ENCODE measurements around the gene ENHO.
"Not testable (repeated sequence)": the region's sequence is repeated elsewhere in the genome, so short reads cannot be mapped to it uniquely, and the experiment has no call there.

Gene ENHO

DNA sequence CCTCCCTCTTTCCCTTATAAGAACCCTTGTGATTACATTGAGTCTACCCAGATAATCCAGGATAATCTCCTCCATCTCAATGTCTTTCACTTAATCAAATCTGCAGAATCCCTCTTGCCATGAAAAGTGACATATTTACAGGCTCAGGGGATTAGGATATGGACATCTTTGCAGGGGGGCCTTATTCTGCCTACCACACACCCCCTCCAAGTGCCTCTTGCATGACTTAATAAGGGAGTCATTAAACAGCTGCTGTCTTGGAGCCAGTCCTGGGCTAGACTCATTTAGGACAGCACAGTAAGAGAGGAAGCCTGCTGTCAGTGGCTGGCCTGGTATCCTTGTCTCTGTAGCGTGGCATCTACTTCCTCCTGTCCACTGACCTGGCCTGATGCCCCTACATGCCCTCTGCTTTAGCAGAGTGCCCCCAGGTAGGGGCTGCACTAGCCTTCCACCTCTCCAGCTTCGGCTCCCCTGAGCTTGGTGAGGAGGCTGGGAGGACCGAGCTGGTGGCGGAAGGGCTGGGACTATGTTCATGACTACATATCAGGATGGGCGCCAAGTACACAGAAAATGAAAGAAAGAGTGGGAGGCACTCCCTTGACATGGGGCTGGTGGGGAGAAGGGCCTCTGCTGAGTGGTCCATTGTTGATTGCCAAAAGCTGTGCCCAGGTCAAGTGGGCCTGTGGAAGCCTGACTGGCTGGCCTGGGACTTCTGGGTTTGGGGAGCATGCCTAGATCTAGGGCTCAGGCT, 17.2 kb downstream of the ENHO start:
- no peak for DNase-seq

- no peak for DNase-seq
Observed at GRCh38 chr9:34503406-34503805, 19.4 kb downstream of the ENHO start.

DNA sequence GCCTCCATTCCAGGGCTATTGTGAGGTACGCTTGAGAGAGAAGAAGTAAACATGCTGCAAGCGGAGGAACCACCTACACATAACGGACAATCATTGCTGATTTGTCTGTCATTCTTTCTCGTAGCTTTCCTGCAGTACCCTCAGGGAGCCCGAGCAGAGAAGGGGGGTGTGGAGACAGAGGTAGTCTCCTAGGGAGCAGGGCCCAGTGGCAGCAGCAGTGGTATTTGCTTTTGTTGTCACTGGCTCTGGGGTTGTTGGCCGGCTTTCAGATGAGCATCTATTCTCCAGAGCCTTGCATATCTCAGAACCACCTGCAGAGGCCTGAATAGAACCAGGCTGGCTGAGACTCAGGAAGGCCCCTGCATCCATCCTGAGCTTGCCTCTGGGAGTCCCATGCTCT, 19.9 kb downstream of the ENHO start:
- DNase-seq, result no peak

GRCh38 chr9:34502471-34502870, 20.3 kb downstream of the ENHO start:
- no peak for DNase-seq

DNA sequence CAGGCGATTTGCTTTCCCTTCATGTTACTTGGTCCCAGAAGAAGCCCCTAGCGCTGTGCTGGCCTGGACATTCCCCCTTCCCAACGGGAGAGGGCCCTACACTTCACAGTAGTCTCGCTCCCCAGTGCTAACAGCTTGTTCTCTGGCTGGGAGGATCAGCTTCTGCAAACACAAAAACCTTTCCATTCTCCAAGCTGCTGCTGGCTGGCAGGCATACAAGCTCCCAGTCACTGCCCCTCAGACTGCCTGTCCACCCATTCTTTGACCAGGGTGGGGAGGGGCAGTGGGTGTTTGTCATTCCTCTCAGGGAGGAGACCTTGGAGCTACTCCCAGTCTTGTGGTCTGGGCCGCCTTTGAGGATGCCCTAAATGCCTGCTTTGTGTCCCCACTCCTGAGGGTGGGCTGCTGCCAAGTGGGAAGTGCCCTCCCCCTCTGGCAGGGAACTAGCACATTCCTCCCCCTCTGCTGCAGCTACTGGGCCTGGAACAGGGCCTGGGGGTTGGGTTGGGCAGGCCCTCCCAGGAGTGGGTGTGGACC, 20.8 kb downstream of the ENHO start:
- no peak for DNase-seq

GRCh38 chr9:34501372-34501771, 21.4 kb downstream of the ENHO start:
- DNase-seq, result no peak

DNA sequence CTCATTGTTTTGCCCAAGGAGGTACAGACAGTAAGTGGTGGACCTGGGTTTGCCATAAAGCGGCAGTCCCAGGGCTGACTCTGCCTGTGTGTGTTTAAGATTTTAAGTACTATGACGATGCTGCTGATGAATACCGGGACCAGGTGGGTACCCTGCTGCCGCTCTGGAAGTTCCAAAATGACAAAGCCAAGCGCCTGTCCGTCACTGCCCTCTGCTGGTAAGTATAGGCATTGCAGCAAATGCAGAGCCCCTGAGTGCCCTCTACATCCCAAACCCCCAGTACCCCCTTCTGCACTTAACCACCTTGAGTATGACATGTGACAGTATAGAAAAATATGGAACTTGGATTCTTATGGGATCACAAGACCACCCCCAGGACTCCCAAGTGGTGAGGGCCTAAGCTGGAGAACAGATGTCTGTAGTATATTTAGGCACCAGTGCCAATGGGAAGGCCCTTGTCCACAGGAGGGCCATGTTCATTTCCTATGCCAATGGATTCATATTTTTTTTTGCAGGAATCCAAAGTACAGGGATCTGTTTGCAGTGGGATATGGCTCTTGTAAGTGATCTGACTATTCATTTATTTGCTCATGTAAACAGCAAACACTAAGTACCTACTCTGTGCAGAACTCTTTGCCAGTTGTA, 22.0 kb downstream of the ENHO start:
- peak; percentile 67 to 70 for DNase-seq

DNA sequence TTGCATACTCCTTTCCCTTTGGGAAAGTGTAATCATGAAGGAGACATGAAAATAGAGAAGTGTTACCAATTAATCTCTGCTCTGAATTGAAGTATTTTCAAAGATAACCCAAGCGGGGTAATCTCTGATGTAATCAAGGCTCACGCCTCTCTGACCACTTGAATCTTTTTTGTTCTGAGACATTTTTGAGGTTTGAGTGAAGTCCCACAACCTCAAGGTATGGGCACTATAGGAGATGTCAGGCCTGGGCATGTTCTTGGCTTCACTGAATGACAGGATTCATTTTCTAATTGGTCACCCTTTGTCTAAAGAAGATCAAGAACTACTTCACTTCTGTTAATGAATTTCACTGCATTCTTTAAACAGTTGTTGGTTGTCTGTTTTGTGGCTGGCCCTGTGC, 23.7 kb downstream of the ENHO start:
- DNase-seq, result no peak

GRCh38 chr9:34498553-34498952, 24.2 kb downstream of the ENHO start:
- no peak for DNase-seq

DNA sequence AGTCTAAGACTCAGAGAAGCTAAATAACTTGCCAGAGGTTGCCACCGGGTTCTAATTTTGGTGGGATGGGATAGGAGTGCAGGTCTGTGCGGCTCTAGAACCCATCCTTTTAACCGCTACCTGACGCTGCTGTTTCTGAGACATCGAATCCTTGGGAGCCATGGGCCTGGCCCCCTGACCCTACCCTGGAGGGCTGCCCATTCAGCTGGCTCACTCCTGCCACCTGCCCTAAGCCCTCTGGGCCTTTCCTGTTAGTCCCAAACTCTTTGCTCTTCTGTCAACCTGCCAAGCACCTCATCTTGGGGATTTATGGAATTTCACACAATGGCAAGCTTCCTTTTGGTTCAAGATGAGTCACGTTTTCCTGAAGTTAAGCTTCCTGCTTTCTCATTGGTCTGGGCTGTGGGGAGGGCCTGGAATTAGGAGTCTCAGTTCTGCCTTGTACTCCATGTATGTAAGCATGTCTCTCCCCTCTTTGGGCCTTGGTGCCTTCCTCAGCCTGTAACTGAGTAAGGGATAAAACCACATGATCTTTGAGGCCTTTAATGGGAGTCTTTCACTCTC, 26.6 kb downstream of the ENHO start:
- DNase-seq, result no peak

GRCh38 chr9:34493972-34494535, 28.7 kb downstream of the ENHO start:
- DNase-seq, result peak in 1 of 2 experiments; percentile 11

GRCh38 chr9:34492051-34492450, 30.7 kb downstream of the ENHO start:
- DNase-seq, result no peak

DNA sequence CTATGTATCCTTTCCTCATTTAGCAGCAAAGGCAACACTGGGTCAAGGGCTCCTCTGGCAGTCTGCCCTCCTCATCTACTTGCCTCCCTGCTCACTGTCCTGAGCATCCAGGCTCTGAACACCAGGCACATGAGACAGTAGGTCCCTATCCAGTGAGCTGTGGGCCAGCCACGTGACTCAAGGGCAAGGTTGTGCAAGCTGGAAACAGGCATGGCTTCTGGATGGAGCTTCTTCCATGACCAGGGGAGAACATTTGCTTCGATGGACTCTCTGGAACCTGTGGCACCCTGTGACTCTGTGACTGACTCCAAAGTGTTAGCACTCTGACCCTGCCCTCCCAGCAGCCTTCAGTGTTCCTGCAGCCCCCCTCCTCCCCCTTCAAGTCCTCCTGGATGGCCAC, 31.2 kb downstream of the ENHO start:
- DNase-seq, result no peak

GRCh38 chr9:34490760-34491159, 32.0 kb downstream of the ENHO start:
- no peak for DNase-seq

- no peak for DNase-seq
Observed at GRCh38 chr9:34490360-34490759, 32.4 kb downstream of the ENHO start.

DNA sequence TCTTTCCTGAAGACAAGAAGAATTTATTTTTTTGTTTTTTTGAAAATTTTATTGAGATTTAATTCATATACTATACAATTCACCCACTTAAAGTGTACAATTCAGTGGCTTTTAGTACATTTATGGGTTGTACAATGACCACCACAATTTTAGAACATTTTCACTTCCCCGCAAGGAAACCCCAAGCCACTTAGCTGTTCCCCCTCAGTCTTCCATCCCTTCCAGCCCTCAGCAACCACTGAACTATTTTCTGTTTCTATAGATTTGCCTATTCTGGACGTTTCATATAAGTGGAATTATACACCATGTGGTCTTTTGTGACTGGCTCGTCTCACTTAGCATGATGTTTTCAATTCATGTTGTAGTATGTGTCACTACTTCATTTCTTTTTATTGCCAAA, 36.2 kb downstream of the ENHO start:
- no peak for DNase-seq

DNA sequence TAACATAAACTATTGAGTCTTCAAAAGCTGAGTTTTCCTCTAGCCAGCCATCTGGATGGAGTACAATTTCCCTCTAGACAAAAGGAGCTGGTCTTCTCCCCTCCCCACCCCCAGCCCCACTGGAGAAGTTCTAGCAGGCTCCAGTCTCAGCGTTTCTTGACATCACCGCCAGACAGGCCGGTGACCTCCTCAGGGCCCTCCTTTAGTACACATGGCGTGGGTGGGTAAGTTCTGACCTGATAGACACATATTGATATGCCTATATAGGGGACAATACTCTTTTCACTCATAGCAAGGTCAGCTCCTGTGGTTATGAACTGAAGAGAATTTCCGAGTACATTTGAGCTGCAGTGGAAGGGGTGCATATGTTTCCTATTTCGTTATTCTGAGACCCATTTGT, 37.0 kb downstream of the ENHO start:
- DNase-seq, result no peak

DNA sequence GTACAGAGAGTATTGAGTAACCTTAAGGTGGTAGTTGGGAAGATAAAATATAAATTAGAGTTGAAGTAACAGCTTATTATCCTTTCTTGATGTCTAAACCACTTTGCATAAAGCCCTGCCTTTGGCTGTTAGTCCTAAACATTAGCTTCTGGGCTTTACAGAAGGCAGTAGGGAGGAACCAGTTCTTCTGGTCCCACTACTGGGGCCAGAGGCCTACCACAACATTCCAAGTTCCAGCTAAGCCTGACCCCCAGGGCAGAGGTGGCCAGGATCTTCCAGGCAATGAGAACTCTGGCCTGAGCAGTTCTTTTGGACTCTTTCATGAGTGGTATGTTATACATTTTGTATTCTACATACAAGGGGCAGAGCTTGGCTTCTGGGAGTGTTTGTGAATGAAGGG, 38.1 kb downstream of the ENHO start:
- DNase-seq, result no peak

DNA sequence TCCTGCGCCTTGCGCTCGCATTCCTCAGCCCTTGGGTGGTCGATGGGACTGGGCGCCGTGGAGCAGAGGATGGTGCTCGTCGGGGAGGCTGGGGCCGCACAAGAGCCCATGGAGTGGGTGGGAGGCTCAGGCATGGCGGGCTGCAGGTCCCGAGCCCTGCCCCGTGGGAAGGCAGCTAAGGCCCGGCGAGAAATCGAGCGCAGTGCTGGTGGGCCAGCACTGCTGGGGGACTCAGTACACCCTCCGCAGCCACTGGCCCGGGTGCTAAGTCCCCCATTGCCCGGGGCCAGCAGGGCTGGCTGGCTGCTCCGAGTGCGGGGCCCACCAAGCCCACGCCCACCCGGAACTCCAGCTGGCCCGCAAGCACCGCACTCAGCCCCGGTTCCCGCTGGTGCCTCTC, 40.0 kb downstream of the ENHO start:
- not testable (repeated sequence) for DNase-seq

DNA sequence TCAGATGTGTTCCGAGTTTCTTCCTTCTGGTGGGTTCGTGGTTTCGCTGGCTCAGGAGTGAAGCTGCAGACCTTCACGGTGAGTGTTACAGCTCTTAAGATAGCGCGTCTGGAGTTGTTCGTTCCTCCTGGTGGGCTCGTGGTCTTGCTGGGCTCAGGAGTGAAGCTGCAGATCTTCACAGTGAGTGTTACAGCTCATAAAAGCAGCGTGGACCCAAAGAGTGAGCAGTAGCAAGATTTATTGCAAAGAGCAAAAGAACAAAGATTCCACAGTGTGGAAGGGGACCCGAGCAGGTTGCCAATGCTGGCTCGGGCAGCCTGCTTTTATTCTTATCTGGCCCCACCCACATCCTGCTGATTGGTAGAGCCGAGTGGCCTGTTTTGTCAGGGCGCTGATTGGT, 41.2 kb downstream of the ENHO start:
- not testable (repeated sequence) for DNase-seq

- DNase-seq, result no peak
Observed at GRCh38 chr9:34479431-34479866, 43.3 kb downstream of the ENHO start.

GRCh38 chr9:34477541-34477940, 45.2 kb downstream of the ENHO start:
- no peak for DNase-seq

- no peak for DNase-seq
Observed at GRCh38 chr9:34475097-34475496, 47.7 kb downstream of the ENHO start.
